Duodenal mucosa (tissue), 2 donors: ENCODE results near the gene CFAP410.

Source experiments
- H3K27ac ChIP-seq: one replicate; pipeline ENCODE4 v1.7.0; 2013; ENCODE audit warnings: low read depth, low read length
- H3K27me3 ChIP-seq, 2 donors: one replicate each; pipeline ENCODE4 v1.7.0; 2013; ENCODE audit warnings: low read length in 2 of 2, control low read depth in 1 of 2; ENCODE audit not compliant: insufficient read depth in 2 of 2, control insufficient read depth in 1 of 2
- H3K36me3 ChIP-seq, 2 donors: one replicate each; pipeline ENCODE4 v1.7.0; 2013; ENCODE audit warnings: low read length in 2 of 2, control low read depth in 1 of 2; ENCODE audit not compliant: insufficient read depth in 2 of 2, control insufficient read depth in 1 of 2
- H3K4me1 ChIP-seq, 2 donors: one replicate each; pipeline ENCODE4 v1.7.0; 2013; ENCODE audit warnings: low read length in 2 of 2, control low read depth in 1 of 2; ENCODE audit not compliant: insufficient read depth in 2 of 2, control insufficient read depth in 1 of 2
- H3K4me3 ChIP-seq, 2 donors: one replicate each; pipeline ENCODE4 v1.7.0; 2013; ENCODE audit warnings: low read length in 2 of 2, low read depth in 1 of 2
- H3K9ac ChIP-seq, 2 donors: one replicate each; pipeline ENCODE4 v1.7.0; 2013; ENCODE audit warnings: low read length in 2 of 2, low read depth in 1 of 2
- H3K9me3 ChIP-seq, 2 donors: one replicate each; pipeline ENCODE4 v1.7.0; 2013; ENCODE audit warnings: low read length in 2 of 2, control low read depth in 1 of 2; ENCODE audit not compliant: control insufficient read depth in 1 of 2

Gene CFAP410

DNA sequence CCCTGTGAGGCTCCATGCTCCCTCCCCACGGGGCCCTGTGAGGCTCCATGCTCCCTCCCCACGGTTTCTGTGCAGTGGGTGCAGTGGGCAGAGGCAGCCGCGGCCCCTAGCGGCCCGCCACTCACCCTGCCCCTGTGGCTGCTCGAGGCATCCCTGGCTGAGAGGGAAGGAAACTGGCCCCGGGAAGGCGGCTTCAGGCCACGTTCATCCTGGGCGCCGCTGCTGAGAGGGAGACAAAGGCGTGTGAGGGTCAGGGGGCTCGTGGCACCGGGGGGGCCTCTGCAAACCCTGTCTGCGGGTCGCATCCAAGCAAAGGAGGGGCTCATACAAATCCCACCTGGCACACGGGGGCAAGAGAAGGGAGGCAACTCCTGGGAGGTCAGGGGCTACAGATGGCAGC lies 8.5 kb downstream of the CFAP410 start:
- Histone ChIP-seq H3K27me3 (no peaks in the 10 kb centered on the region), H3K36me3 (peaks cover 8 to 27% of the 10 kb centered on the region in 2 donors), H3K4me3 (no peak overlapping the region), H3K9ac (no peak overlapping the region), H3K9me3 (no peaks in the 10 kb centered on the region), H3K4me1 (no peaks in the 10 kb centered on the region), H3K27ac (no peak overlapping the region)

DNA sequence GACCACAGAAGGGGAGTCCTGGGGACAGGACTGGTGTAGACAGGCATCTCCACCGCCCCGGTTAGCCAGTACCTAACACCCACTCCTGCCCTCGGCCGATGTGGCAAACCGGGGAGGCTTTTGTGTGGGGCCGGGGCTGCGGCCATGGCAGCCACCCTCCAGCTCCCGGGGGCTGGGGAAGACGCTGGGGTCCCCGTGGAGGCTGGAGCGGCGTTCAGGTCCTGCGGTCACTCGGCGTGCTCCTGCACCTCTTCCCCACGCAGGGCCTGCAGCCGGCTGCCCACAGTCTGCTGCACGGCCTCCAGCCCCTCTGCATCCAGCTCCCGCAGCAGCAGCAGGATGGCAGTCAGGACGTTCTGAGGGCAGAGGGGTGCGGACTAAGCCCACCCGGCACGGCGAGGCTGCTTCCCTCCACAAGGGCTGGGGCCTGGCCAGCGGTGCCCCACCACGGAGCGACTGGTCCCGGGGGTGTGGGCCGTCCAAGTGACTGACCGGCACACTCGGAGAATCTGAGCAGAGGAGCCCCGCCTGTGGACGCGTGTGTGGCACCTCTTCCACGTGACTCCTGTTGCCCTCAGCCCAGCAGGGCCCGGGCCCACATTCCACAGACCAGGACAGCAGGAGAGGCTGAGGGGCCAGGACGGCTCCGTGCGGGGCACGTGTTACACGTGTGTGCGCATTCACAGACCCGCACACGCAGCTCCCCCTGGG lies 9.1 kb downstream of the CFAP410 start:
- Histone ChIP-seq H3K9ac (no peak overlapping the region), H3K27me3 (no peaks in the 10 kb centered on the region), H3K9me3 (no peaks in the 10 kb centered on the region), H3K27ac (no peak overlapping the region), H3K36me3 (peaks cover 5 to 24% of the 10 kb centered on the region in 2 donors), H3K4me3 (no peak overlapping the region), H3K4me1 (no peaks in the 10 kb centered on the region)

GRCh38 chr21:44329086-44329889 lies 9.9 kb downstream of the CFAP410 start:
- H3K27me3 ChIP-seq: no peaks in the 10 kb centered on the region
- H3K4me3 ChIP-seq: no peak overlapping the region
- no peak overlapping the region for H3K9ac ChIP-seq
- peaks cover 5 to 32% of the 10 kb centered on the region in 2 donors for H3K36me3 ChIP-seq
- H3K27ac ChIP-seq: no peak overlapping the region
- no peaks in the 10 kb centered on the region for H3K4me1 ChIP-seq
- no peaks in the 10 kb centered on the region for H3K9me3 ChIP-seq

DNA sequence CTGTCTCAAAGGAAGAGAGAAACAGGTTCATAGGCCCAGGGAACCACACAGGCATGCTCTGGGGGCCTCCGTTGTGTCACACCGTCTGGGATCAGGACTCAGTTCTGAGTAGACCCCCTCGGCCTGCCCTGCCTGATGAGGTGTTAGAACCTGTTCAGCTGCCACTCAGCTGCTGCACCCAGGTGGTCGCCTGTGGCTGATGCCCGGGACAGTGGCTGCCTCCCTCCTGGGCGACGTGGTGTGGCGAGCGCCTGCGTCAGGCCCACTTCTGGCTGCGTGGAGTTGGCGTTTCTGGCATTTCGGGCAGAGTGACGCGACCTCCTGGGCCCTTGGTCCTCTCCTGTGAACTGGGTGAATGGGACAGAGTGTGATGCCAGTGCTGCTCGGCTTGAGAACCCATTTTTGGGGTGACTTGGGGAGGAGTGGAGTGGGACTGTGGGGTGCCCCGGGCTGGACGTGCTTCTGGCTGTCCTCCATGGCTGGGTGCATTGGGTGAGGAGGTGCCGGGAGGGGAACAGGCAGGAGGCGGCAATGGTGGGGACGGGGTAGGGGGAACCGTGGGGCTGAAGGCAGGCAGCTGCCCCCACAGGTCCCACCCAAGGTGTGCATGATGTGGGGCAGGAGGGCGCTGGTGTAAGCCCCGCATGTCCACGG lies 10.8 kb downstream of the CFAP410 start:
- H3K9me3 ChIP-seq: no peaks in the 10 kb centered on the region
- no peak overlapping the region for H3K4me3 ChIP-seq
- peaks cover 9 to 41% of the 10 kb centered on the region in 2 donors for H3K36me3 ChIP-seq
- no peak overlapping the region for H3K27ac ChIP-seq
- no peaks in the 10 kb centered on the region for H3K4me1 ChIP-seq
- no peaks in the 10 kb centered on the region for H3K27me3 ChIP-seq
- no peak overlapping the region for H3K9ac ChIP-seq

DNA sequence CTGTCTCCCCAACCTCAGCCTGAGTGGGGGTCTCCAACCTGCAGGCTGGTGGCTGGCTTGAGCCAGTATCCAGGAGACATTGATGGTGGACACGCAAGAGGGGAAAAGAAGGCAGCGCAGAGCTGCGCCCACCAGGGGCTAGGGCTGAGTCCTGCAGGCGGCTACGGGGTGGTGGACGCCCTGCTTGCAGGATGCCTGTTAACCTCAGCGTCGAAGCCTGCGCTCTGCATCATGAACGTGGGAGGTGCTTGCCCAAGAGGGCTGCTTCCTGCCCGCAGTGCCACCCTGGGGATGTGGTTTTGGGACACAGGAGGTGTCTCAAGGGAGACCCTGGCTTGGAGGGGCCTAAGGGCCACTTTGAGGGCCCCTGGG lies 11.6 kb downstream of the CFAP410 start:
- Histone ChIP-seq H3K36me3 (peaks cover 12 to 48% of the 10 kb centered on the region in 2 donors), H3K9ac (no peak overlapping the region), H3K27me3 (no peaks in the 10 kb centered on the region), H3K4me1 (no peaks in the 10 kb centered on the region), H3K9me3 (no peaks in the 10 kb centered on the region), H3K27ac (no peak overlapping the region), H3K4me3 (no peak overlapping the region)

DNA sequence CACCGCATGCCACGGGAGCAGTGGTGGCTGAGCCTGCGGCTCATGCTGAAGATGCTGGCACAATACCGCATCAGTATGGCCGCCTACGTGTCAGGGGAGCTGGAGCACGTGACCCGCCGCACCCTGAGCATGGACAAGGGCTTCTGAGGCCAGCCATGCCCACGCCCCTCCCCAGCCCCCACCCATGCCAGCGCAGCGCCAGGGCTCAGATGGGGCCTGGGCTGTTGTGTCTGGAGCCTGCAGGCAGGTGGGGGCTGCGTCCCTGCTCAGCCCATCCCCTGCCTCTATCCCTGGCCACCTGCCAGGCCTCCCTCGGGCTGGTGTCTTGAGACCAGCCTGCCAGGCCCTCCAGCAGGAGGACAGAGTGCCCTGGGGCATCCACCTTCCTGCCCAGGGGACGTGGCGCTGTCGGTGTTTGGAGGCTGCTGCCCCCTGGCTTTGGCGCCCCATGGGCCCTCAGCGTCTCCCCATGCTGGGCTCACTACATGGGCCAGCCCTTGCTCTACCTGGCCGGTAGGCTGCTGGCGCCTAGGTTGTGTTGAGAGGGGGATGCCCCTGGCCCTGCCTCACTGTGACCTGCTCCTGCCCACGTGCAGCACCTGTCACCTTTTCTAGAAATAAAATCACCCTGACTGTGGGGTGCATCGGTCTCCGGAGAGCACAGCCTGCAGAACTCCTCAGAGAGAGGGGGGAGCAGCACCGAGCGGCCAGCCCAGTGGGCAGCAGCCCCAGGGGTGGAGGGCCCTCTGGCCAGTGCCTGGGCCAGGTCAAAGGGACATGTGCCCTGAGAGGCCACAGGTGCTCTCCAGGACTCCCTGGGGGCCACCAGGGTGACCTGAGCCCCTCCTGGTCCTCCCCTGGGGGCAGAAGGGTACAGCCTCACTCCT lies 12.2 kb downstream of the CFAP410 start:
- H3K9me3 ChIP-seq: no peaks in the 10 kb centered on the region
- H3K4me3 ChIP-seq: no peak overlapping the region
- H3K4me1 ChIP-seq: no peaks in the 10 kb centered on the region
- peaks cover 16 to 55% of the 10 kb centered on the region in 2 donors for H3K36me3 ChIP-seq
- H3K27ac ChIP-seq: no peak overlapping the region
- H3K27me3 ChIP-seq: no peaks in the 10 kb centered on the region
- H3K9ac ChIP-seq: no peak overlapping the region

- Histone ChIP-seq H3K9ac (no peak overlapping the region), H3K9me3 (no peaks in the 10 kb centered on the region), H3K36me3 (peaks cover 16 to 58% of the 10 kb centered on the region in 2 donors), H3K27ac (no peak overlapping the region), H3K4me1 (no peaks in the 10 kb centered on the region), H3K4me3 (no peak overlapping the region), H3K27me3 (no peaks in the 10 kb centered on the region)
These were observed 12.9 kb downstream of the CFAP410 start for GRCh38 chr21:44326272-44326647.

- Histone ChIP-seq H3K36me3 (peaks cover 16 to 63% of the 10 kb centered on the region in 2 donors), H3K4me1 (no peaks in the 10 kb centered on the region), H3K9ac (no peak overlapping the region), H3K4me3 (no peak overlapping the region), H3K27ac (no peak overlapping the region), H3K9me3 (no peaks in the 10 kb centered on the region), H3K27me3 (no peaks in the 10 kb centered on the region)
These were observed 13.6 kb downstream of the CFAP410 start for GRCh38 chr21:44325386-44326271.

DNA sequence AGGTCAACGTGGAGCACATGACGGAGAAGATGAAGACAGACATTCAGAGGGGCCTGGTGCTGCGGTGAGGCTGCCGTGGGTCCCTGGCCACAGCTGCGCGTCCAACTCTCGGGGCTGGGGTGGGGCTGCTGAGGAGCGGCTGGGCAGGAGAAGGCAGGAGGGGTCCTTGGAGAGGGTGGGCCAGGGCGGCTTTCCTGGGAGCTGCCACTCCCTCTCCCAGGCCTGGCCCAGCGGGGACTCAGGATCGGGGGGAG lies 14.4 kb downstream of the CFAP410 start:
- Histone ChIP-seq H3K9me3 (no peaks in the 10 kb centered on the region), H3K9ac (no peak overlapping the region), H3K27me3 (no peaks in the 10 kb centered on the region), H3K4me3 (no peak overlapping the region), H3K36me3 (peaks cover 19 to 70% of the 10 kb centered on the region in 2 donors), H3K27ac (no peak overlapping the region), H3K4me1 (no peaks in the 10 kb centered on the region)
